ENCODE results near the gene CAMTA1.

GRCh38 chr1:6906783-6907182, 121.5 kb downstream of the CAMTA1 start:
- TF ChIP-seq TAF1 (IDR thresholded peaks at IDR 0.05; ENCODE audit: low read depth) (no peak), EP300 (conservative IDR thresholded peaks at IDR 0.05; ENCODE audit: poor library complexity, severe bottlenecking) (no peak), POLR2AphosphoS5 (IDR thresholded peaks at IDR 0.05) (no peak)

All from neural cell (in vitro differentiated cells).